SKM-1 (cell line): ENCODE results near the gene GATAD2B.

Experiments used
- DNase-seq: peaks from one replicate; lab custom pipeline; 2025; ENCODE audit not compliant: unreplicated experiment; lab: John Stamatoyannopoulos, UW

GATAD2B gene

DNA sequence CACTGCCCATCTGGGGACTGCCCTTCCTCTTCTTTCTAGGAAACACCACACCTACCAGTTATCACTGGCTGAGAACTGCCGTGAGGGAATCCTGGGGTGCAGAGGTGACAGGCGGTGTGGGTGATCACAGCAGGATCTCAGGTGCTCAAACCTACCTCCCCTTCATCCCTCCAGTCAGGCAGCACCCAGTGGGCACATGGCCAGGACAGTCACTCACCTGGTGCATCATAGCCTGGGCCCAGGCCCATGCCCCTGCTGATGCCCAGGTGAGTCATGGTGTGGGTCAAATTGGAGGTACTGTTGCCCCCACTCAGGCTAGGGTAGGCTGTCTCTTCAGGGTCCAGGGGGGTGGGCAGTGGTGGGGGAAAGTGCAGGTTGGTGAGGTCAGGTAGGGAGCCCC is 29.0 kb upstream of the GATAD2B start:
- no peak for DNase-seq

DNA sequence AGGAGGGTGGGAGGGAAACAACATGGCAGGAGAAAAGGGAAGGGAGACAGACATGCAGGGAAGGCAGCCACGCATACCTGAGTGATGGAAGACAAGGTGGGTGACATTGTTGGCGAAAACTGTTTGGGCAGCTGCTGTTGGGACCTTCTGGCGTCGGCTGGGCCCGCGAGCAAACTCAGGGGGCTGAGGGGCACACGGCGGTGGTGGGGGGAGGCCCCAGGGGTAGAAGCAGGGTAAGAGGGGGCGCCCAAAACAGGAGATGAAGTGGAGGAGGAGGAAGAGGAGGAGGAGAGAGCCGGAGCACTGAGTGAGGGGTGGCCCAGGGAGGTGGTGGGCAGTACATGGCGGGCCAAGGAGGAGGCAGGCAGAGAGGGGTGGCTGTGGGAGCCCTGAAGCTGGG is 28.4 kb upstream of the GATAD2B start:
- no peak for DNase-seq

DNA sequence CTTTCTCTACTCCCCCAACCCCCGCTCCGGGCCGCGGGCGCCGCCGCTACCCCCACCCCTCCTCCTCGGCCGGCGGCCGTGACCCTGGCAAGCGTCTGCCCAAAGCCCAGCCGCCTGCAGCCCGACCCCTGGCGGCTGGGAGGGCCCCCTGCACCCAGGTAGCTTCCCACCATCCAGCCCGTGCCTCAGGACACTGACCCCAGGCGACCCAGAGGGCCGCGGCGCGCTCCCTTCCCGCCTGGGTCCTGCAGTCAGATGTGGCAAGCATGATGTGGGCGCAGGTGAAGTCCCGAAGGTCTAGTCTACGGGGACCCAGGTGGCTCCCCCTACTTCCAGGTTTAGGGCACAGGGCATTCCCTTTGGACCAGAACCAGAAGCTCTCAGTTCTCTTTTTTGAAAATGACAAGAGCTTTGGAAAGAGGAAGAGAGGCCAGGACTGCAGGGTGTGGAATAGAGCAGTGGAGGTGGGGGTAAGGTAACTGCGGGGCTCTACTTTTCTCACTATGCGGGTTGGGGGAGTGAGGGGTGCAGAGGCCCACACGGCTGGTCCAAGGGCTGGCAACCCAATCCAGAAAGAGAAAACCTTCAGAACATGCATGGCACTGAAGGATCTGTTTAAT is 24.0 kb upstream of the GATAD2B start, which contains the start of gene DENND4B:
Gene DENND4B, minus strand, starts transcription at position 97 of the 620 bp plus-strand sequence. CDS start 2,344 bp downstream, outside the sequence.
- peak; percentile 86 for DNase-seq

DNA sequence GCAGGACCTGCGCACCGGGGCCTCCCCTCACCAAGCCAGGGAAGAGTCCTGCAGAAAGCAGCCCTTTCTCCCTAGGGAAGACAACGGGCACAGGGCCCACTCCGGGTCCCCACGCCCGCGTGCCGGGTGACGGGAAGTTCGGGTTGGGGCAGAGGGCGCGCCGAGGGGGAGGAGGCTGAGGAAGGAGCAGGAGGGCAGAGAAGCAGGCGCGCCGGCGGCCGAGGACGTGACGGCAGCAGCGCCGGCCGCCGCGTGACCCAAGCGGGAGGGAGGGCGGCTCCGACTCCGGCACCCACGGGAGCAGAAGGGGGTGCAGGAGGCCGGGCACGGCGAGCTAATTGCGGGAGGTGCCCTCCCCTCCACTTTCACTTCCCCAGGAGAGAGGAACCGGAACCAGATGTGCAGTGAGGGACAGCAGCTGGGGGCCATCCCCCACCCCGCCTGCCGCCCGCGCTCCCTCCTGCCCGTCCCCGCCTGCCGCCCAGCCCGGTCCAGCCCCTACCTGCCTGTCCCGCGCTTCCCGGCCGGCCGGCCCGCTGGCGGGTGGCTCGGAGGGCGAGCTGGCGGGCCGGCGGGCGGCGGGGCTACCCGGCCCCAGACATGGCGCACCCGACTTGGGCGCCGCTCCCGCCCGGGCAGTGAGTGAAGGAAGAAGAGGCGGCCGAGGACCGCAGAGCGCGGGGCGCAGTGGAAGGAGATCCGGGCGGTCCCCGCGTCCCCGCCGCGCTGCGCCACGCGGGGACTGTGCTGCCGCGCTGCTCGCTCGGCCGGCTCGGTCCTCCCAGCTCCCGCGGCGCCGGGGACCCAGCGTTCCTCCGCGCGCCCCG is 23.2 kb upstream of the GATAD2B start:
- peak; percentile 99 for DNase-seq

DNA sequence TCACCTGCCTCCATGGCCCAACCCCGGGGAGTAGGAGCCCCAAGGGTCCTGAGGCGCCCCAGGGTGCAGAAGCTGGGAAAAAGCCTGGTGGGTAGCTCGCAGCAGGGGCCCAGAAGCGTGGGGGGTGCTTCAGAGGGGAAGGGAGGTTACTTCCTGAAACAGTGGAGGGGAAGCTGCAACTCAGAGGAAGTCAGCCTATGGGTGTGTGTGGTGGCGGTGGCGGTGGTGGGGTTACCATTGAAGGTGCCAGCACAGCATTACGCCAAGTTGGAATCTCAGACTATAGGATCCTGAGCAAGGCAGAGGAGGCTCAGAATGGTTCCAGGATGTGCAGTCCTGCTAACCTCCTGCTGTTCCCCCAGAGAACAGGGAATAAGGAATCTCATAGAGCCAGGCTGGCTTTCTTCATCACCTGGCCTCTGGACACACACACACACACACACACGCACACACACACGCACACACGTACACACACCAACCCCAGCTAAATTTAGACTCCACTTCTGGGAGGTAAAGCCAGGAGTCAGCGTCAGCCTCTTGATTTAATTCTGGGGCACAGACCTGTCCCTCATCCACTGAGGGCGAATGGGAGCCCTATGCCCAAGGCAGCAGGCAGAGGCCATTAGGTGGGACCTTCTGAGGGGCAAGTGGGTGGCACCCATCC is 22.5 kb upstream of the GATAD2B start:
- peak; percentile 91 for DNase-seq

DNA sequence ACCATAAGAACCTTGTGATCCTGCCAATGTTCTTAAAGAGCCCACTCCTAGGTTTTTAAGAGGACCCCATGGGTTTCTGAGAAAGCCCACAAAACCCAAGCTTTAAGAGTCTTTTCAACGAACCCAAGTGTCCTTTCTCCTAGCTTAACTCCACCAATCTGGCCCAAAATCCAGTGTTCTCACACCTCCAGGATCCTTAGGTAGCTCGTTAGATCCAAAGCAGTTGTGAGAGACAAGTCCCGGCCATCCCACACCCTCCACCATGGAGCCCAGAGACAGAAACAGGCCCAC is 22.0 kb upstream of the GATAD2B start:
- no peak for DNase-seq

DNA sequence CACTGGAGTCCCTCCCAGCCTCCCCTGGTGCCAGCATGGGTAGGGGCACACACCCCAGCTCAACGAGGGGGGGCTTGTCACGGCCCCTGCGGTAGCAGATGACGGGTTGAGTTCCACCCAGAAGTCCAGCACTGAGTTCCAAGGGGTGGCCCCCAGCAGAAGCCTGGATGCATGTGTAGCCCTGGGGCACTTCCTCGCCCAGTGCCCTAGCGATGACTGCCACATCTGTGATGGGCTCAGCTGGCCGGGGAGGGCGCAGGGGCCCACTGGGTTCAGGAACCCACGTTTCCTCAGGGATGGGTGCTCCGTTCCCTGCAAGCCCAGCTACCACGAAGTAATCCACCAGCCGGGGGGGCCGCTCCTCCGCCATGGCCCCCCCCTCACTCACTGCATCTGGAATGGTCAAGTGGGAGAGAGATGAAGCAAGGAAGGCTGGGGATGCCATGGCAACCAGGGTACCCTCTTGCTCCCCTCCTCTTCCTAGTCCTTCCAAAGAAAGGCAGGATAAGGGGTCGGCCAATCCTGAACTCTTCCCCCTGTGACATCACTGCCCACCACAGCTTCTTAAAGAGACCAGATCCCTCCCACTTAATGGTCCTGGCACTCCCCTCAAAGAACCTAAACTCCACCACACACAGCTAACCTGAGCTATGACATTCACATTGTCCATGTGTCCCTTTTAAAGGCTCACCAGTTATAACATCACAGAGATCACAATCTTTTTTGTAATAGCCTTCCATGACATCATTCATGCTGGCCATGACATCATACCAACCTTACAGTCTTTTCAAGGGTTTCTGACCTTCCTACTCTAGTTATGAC is 21.4 kb upstream of the GATAD2B start:
- DNase-seq: no peak

DNA sequence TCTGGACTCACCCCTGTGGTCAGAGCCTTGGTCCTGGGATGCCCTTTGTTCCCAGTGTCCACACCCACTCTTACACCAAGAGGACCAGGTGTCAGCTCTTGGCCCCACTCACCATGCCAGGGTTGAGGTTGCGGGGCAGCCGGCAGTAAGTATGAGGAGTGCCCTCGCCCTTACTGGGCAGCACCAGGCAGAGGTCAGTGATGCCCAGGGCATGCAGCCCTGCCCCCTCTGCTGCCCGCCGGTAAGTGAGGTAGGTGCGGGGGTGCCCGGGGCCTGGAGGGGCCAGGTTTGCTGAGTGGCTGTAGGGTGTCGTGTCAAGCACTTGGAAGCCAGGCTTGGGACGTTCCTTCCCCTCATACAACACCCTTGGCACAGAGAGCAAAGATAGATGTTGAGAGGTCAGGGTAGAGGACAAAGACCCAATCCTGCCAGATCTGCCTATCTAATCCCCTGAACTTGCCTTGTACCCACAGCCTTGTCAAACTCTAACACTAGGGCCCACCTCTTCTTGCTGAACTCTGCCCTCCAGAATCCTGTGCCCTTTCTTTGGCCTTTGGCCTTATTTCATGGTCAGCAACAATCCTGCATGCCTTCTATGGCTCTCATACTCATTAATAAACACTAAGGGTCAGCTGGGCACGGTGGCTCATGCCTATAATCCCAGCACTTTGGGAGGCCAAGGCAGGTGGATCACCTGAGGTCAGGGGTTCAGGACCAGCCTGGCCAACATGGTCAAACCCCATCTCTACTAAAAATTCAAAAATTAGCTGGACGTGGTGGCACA is 20.2 kb upstream of the GATAD2B start:
- DNase-seq: no peak

DNA sequence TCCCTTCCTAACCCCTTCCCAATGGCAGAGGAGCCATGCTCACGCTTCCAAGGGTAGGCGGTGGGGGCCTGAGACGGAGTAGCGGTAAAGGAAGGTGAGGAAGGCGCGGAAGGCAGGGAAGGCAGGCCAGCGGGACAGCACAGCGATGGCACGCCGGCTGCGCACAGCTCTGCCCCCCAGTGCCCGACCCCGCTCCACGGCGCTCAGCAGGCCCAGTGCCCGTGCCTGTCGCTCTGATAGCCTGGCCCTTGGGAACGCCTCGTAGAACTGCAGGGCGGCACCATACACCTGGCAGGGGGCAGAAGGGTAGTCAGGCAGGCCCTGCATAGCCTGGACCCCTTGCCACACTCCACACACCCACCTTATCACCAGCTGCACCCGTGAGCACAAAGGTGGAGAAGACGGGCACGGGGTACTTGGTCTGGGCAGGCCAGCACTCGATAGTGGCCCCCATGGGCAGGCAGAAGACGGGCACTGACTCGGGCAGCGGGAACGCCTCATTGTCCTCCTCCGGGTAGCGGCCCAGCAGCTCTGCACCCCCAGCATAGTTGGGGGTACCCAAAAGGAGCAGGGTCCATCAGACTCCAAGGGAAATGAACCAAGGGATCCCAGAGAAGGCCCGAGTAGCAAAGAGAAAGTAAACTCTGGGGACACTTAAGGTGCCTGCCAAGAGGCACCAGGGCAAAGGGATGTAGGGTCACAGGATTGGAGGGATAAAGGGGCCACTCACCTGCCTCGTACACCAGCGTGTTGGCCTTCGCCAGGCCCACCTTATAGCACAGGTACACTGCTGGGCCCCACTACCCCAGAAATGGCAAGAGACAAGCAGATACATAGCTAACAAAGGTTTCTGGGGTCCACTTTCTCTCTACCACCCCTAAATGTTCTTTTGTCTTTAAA is 19.3 kb upstream of the GATAD2B start:
- DNase-seq: no peak

DNA sequence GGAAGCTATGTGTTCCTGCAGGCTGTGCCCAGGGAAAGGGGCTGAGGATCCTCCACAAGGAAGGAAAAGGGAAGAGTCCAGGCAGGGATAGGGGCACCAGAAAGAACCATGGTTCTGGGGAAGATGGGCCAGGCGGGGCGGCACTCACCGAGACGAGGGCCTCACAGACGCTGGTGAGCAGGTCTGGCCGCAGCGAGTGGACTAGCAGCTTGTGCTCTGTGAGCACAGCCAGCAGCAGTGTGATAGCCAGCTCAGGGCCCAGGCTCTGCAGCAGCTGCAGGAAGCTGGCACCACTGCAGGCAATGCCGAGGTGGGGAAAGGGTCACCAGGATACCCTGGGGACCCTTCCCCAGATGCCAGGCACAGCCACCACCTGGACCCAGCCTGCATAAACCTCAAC is 18.0 kb upstream of the GATAD2B start:
- no peak for DNase-seq

DNA sequence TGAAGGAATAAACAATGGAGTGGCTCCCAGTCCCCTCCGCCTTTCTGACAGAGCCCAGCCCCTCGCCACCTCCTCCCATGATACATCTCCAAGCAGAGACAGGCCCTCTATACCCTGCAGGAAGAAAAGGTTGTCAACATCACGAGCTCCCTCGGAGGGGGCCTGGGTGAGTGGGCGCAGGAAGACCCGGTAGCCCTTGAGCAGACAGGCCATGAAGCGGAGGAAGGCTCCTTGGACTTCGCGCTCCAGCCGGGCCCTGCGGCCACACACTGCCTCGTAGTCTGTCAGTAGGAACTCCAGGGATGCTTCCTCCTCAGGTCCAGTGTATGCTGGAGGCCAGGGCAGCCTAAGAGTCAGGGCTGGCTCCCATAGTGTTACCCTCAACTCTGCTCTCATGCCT is 16.7 kb upstream of the GATAD2B start:
- no peak for DNase-seq

DNA sequence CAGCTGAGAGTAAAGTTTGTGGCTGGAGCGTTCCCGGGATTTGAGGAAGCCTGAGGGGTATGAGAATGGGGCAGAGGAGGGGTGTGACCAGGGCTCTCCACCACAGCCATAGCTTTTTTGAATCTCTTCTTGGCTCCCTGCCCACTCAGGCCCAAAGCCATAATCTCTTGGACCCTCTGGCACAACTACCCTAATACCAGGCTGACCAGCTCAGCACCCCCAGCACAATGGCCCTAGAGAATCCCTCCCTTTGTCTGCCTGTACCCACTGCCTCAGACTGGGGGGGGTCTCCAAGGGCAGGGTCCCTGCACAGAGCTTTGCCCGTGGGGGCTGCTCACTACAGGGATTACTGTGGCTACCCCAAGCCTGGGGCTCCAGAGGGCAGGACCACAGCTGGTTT is 16.2 kb upstream of the GATAD2B start:
- no peak for DNase-seq

DNA sequence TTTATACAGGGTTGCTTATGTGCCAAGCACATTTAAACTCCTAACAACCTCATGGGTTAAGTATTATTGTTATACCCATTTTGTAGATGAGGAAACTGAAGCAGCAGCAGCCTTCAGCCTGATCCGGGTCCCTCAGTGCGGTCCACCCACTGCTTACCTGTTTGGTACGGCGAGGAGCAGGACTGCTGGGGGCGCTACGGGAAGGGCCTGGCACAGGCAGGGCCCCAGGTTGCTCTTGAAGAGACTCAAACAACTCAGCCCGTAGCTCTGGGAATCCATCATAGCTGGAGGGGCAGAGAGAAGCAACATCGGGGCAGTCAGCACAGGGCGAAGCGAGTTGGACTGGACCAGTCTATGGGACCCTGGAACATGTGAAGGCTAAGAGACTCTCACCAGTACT is 14.6 kb upstream of the GATAD2B start:
- no peak for DNase-seq

DNA sequence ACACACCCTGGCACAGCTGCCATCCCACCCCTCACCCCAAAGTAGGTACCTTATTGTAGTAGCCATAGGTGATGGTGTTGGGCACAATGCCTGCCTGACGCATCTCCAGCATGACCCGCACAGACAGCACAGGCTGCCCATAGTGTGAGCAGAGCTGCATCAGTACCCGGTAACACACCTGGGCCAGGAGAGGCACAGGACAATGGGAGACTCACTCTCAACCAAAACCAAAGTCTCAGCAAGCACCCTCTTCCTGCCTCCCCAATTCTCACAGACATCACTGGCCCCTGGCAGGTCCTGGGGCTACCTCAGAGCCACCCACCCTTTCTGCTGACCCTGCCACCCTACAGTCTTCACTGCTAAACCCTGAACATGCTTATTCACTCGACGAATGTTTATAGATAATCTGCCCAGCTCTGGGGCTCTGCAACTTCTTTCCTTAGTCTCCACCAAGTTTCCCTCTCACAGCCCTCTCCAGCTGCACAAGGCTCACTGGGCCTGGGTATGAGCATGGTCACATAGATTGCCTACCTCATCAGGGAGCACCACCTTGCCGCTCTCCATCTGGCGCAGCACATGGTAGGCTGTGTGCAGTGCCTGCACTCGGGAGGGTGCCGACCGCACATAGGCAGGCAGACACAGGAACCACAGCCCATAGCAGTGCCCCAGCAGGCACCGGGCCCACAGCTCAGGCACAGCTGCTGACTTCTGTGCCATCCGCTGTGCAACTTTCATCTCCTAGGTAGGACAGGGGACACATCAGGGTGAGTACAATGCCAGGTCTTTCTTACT is 13.4 kb upstream of the GATAD2B start:
- no peak for DNase-seq

DNA sequence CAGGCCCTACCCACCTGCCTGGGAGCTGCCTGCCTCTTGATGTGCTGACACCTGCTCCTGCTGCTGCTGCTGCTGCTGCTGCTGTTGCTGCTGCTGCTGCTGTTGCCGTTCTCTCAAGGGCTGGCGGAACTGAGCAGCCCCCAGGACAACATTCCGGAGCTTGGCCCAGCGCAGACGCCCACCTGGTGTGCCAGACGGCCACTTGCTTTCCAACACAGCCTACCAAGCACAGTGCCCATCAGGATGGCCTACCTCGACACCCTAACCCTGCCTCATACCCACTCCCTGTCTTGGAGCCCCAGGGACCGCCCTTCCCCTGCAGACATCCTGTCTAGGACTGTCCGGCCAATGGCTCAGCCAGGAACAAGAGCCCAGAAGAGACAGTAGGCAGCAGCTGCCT is 12.0 kb upstream of the GATAD2B start:
- DNase-seq: no peak

DNA sequence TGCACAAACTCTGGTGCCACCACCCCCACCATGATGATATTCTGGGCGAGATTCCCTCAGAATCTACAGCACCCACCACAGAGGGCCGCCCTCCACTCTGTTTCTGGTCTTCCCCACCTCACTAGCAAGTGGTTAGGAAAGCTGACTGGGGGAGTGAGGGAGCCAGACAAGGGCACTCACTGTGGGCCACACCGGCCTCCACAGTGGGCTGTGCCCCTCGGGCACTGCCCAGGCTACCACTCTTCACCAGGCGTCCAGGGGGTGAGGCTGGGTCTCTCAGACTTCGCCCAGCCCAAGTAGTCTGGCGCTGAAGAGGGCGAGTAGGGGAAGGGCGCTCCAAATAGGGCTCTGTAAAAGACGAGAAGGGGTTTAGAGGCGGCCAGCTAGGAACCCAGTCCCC is 11.2 kb upstream of the GATAD2B start:
- no peak for DNase-seq

DNA sequence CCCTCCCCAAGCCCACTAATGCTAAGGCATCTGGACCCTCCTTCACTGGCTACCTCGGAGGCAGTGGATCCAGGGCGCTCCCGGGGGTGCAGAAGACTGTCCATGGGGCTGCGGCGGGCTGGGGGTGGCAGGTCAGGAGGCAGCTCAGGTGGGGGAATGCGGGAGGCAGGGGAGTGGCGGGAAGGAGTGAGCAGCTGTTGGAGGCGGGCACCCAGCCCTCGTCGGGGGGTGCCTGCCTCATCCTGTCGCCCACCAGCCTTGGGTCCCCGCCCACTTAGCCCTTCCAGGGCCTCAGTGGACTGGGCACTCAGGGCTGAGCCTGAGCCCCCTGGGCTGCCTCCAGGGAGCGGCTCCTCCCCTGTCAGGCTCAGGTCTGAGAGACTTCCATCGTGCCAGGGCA is 10.7 kb upstream of the GATAD2B start:
- DNase-seq: no peak

DNA sequence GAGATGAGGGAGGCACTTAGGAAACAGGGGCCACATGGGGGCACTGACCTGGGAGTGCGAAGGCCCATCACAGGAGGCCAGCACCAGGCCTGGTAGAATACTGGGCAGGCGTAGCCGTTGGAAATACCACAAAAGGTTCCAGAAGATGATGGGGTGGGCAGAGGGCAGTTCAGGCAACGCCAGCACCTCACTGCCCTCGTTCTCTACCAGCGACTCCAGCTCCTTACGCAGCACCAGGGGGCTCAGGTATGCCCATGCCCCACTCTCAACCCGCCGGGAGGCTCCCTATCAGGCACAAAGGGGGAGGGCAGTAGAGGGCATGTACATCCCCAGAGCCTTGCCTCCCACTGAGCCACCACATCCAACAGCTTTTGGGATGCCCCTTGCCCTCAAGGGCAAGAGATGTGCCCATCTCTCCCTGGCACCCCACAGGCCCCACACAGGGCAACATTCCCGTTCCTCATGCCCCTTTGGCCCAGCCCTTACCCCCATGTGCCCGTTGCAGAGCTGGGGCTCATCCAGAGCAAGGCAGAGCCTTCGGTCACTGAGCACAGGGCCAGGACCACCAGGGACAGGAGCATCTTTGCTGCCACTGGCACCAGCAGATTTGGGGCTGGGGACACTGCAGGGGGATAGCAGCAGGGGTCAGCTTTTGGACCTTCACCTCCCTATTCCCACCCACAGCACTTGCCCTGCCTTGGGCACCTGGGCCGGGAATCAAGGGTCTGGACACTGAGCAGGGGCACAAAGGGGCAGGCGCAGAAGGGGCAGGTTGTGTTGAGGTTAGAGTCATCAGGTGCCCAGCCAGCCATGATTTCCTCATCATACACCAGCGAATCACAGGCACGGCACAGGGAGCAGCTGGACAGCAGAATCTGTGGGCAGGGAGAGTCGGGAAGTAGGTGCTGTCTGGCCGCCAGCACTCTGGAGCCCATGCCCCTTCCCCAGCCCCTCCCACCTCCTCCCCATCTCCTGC is 9.7 kb upstream of the GATAD2B start:
- no peak for DNase-seq
